Activated B cell treated with CpG ODN at 0.5 μM for 24 hours (primary cell): Measurements from ENCODE around the gene MLLT10. TPM values are rescaled to one million over a fixed set of nuclear protein-coding genes. Genes with fewer than 3 reads are reported as not detected.

Experiments
- ATAC-seq: fragments of 200-7000 bp; cut with Tn5 transposase; one replicate; pipeline ENCODE4 v1.10.0; 2021; ENCODE audit warnings: low read depth, mild to moderate bottlenecking, moderate library complexity
- CTCF ChIA-PET: fragments of 350-600 bp; sonication (Branson Sonifier 250); formaldehyde crosslinking; loops from one replicate; lab custom pipeline; 2021; ENCODE audit warnings: antibody characterized with exemption; lab: Charles Lee
- POLR2A ChIA-PET: fragments of 350-600 bp; sonication (Branson Sonifier 250); formaldehyde crosslinking; loops from one replicate; lab custom pipeline; 2021; ENCODE audit warnings: antibody characterized with exemption; lab: Charles Lee
- DNase-seq: peaks from one replicate; pipeline ENCODE4 v3.0.0; 2022
- H3K27ac Mint-ChIP-seq: one replicate; pipeline ENCODE4 v1.8.0; 2020; ENCODE audit warnings: mixed read lengths
- H3K27me3 Mint-ChIP-seq: one replicate; pipeline ENCODE4 v1.8.0; 2021; ENCODE audit warnings: mixed read lengths
- H3K36me3 Mint-ChIP-seq: one replicate; pipeline ENCODE4 v1.8.0; 2021; ENCODE audit warnings: low read depth, mixed read lengths
- H3K4me1 Mint-ChIP-seq: one replicate; pipeline ENCODE4 v1.8.0; 2021; ENCODE audit warnings: mixed read lengths
- H3K4me3 Mint-ChIP-seq: one replicate; pipeline ENCODE4 v1.8.0; 2020; ENCODE audit warnings: mild to moderate bottlenecking, mixed read lengths
- H3K9me3 Mint-ChIP-seq: one replicate; pipeline ENCODE4 v1.8.0; 2020; ENCODE audit warnings: mixed read lengths
- intact Hi-C: fragments of 100-400 bp; cut with micrococcal nuclease; formaldehyde crosslinking; loops from one replicate; pipeline ENCODE4 v1.15.1; 2024
- total RNA-seq: library from RNA; stranded (reverse); gene quantifications from 2 replicates; pipeline ENCODE4 v1.2.3, GENCODE V29; 2022
- TF ChIP-seq, protein P1 (sequence below): fragments of 200-600 bp; IDR thresholded peaks from one replicate; pipeline ENCODE4 v1.8.0; 2022; ENCODE audit warnings: antibody characterized with exemption, mild to moderate bottlenecking

The MLLT10 gene
- total RNA-seq, 1 donor from 2014 or later, result 48.7 TPM

DNA sequence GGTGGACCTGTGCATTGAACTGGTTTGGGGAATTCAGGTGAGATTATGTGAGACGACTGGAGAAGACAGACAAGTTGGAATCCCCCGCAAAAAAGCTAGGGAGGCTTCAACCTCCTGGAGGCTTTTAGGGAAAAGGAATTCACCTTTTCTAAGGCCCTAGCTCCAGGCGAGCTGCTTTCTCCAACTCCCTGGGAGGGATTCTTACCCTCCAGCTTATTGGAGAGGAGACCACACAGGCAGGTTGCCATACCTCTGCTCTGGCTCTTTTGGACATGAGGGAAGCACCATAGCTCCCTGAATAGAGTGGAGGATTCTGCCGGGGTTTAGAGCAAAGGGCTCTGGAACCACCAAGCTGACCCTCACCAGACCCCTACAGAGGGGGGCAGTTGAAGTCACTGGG, 213.8 kb downstream of the MLLT10 start:
- TF ChIP-seq, protein P1, sequence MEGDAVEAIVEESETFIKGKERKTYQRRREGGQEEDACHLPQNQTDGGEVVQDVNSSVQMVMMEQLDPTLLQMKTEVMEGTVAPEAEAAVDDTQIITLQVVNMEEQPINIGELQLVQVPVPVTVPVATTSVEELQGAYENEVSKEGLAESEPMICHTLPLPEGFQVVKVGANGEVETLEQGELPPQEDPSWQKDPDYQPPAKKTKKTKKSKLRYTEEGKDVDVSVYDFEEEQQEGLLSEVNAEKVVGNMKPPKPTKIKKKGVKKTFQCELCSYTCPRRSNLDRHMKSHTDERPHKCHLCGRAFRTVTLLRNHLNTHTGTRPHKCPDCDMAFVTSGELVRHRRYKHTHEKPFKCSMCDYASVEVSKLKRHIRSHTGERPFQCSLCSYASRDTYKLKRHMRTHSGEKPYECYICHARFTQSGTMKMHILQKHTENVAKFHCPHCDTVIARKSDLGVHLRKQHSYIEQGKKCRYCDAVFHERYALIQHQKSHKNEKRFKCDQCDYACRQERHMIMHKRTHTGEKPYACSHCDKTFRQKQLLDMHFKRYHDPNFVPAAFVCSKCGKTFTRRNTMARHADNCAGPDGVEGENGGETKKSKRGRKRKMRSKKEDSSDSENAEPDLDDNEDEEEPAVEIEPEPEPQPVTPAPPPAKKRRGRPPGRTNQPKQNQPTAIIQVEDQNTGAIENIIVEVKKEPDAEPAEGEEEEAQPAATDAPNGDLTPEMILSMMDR, result no peak
- peaks cover 4% of the 10 kb centered on the region for H3K4me1 Mint-ChIP-seq
- no peak overlapping the region for H3K27ac Mint-ChIP-seq
- intact Hi-C loops, result no loop called here
- peaks cover 21% of the 10 kb centered on the region for H3K36me3 Mint-ChIP-seq
- DNase-seq (no peak), ATAC-seq (no peak)
- no peaks in the 10 kb centered on the region for H3K9me3 Mint-ChIP-seq
- POLR2A ChIA-PET, result no interaction called here
- no peaks in the 10 kb centered on the region for H3K27me3 Mint-ChIP-seq
- CTCF ChIA-PET, result no interaction called here
- no peak overlapping the region for H3K4me3 Mint-ChIP-seq

DNA sequence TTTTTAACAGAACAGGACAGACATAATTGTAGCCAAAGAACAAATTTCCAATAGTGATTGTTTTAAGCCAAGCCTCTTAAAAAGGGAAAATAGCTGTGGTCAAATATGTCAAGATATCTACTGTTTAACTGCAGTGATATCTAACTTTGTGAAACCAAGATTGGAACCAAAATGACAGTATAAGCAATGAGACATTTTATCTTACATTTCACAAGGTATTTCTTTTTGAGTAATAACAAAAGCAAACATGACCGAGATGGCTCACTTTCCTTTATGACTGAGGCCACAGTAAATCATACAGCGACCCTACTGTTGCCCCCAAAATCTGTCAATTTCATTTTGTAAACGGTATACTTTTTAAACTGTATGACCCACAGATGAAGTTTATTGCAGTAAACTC, 215.8 kb downstream of the MLLT10 start:
- TF ChIP-seq, protein P1, result no peak
- Mint-ChIP-seq H3K4me3 (no peak overlapping the region), H3K9me3 (no peaks in the 10 kb centered on the region), H3K27me3 (no peaks in the 10 kb centered on the region), H3K27ac (no peak overlapping the region), H3K4me1 (peaks cover 4% of the 10 kb centered on the region), H3K36me3 (peaks cover 5% of the 10 kb centered on the region)
- intact Hi-C loops, result no loop called here
- ChIA-PET POLR2A (no interaction called here), CTCF (no interaction called here)
- ATAC-seq (no peak), DNase-seq (no peak)

DNA sequence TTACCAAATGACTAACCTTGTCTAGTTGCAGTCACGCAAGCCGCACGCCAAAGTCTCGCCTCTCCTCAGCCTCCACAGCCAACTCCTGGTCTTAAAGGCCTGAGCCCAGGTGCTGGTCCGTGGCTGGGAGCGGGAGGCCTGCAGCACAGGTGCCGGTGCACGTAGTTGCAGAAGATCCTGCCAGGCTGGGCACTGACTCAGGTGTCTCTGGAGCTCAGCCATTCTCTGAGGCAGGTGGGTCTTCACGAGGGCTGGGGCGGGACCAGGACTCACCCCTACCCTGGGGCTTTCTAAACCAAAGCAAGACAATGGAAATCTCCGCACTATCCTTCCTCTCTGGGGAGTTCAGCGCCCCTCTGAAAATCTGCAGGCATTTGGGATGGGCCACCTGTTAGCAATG, 216.4 kb downstream of the MLLT10 start:
- Mint-ChIP-seq H3K36me3 (peaks cover under 1% of the 10 kb centered on the region), H3K27me3 (no peaks in the 10 kb centered on the region), H3K4me3 (no peak overlapping the region), H3K9me3 (no peaks in the 10 kb centered on the region), H3K4me1 (peaks cover 4% of the 10 kb centered on the region), H3K27ac (no peak overlapping the region)
- intact Hi-C loops, result no loop called here
- TF ChIP-seq, protein P1, result no peak
- ChIA-PET POLR2A (no interaction called here), CTCF (no interaction called here)
- no peak for DNase-seq
- ATAC-seq, result no peak

DNA sequence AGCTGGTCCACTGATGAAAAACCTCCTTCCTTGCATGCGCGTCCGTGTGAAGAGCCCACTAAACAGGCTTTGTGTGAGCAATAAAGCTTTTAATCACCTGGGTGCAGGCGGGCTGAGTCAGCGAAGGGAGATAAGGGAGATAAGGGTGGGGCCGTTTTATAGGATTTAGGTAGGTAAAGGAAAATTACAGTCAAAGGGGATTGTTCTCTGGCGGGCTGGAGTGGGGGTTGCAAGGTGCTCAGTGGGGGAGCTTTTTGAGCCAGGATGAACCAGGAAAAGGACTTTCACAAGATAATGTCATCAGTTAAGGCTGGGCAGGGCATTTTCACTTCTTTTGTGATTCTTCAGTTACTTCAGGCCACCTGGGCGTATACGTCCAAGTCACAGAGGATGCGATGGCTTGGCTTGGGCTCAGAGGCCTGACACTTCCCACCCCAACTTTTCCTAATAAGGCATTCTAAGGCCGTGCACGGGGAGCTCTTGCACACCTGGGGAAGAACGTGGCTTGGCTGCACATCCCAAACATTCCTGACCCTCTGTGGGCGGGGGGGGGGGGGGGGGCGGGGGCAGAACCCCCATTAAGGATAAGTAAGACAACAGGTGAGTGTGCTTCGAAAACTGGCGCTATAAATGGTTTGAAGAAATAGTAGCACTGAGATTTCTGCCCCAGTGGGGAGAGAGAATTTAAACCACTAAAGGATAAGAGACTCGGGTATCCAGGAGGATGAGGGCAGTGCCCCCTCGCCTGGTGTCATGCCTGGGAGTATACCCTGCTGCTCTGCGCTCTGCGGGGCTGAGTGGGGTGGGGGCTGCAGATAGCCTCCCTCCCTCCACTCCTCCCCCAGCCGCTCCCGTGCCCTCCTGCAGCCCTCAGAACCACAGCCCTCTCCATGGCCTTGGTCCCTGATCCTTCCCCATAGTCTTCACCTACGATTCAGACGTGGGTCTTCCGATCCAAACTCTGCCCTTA, 217.6 kb downstream of the MLLT10 start:
- Mint-ChIP-seq H3K27ac (no peak overlapping the region), H3K4me1 (no peaks in the 10 kb centered on the region), H3K4me3 (no peak overlapping the region), H3K36me3 (peaks cover 8% of the 10 kb centered on the region), H3K9me3 (no peaks in the 10 kb centered on the region), H3K27me3 (no peaks in the 10 kb centered on the region)
- TF ChIP-seq, protein P1, result no peak
- ATAC-seq (no peak), DNase-seq (no peak)
- intact Hi-C loops, result no loop called here
- CTCF ChIA-PET, result no interaction called here
- POLR2A ChIA-PET, result no interaction called here

DNA sequence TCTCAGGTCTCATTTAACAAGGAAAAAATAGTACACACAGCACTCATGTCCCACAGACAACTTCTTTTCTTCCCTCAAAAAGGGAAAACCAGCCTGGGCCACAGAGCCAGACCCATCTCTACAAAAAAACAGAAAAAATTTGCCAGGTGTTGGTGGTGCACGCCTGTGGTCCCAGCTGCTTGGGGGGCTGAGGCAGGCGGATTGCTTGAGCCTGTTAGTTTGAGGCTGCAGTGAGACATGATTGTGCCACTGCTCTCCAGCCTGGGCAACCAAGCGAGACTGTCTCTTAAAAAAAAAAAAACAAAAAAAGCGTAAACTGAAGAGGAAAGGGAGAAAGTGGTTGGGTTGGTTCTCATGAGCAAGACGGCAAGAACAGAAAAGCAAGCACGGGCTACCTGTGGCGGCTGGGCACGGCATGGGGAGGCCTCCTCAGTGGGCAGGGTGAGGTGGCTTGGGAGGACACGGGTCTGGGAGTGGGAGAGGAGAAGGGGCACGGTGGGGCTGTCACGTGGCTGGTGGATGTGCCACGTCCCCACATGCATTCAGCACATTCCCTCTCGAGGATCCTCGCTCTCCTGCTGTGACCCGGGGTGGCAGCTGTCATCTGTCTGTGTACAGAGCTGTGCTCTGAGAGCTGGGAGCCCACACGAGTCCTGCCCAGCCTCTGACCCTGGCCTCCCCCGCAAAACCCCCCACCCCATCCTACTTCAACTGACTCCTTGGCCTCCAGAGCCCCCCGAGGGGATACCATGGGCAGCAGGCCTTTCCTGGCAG, 219.7 kb downstream of the MLLT10 start:
- H3K4me3 Mint-ChIP-seq, result no peak overlapping the region
- no peaks in the 10 kb centered on the region for H3K27me3 Mint-ChIP-seq
- no peaks in the 10 kb centered on the region for H3K9me3 Mint-ChIP-seq
- TF ChIP-seq, protein P1, result no peak
- CTCF ChIA-PET, result no interaction called here
- H3K36me3 Mint-ChIP-seq, result peaks cover 12% of the 10 kb centered on the region
- H3K27ac Mint-ChIP-seq, result no peak overlapping the region
- no peak for DNase-seq
- intact Hi-C loops, result no loop called here
- H3K4me1 Mint-ChIP-seq, result no peaks in the 10 kb centered on the region
- no peak for ATAC-seq
- POLR2A ChIA-PET, result no interaction called here
